ENCODE results near the gene STAT3. TPM values are rescaled to one million over a fixed set of nuclear protein-coding genes. Genes with fewer than 3 reads are reported as not detected.
"Not testable (repeated sequence)": the region's sequence is repeated elsewhere in the genome, so short reads cannot be mapped to it uniquely, and the experiment has no call there.

The STAT3 gene
- polyA plus RNA-seq (ENCODE audit: insufficient read length) = 65.2 TPM
- long read RNA-seq, donor 1, full-length matches to known transcripts = 19 of 19 reads
- long read RNA-seq, donor 1, partial matches to known transcripts = 0 of 19 reads
- long read RNA-seq, donor 1, other reads (novel, unspliced or antisense) = 0 of 19 reads
- long read RNA-seq, donor 2, full-length matches to known transcripts = 14 of 14 reads
- long read RNA-seq, donor 2, partial matches to known transcripts = 0 of 14 reads
- long read RNA-seq, donor 2, other reads (novel, unspliced or antisense) = 0 of 14 reads
- long read RNA-seq, donor 3, full-length matches to known transcripts = 16 of 16 reads
- long read RNA-seq, donor 3, partial matches to known transcripts = 0 of 16 reads
- long read RNA-seq, donor 3, other reads (novel, unspliced or antisense) = 0 of 16 reads
- long read RNA-seq, donor 4, transcript STAT3-205 (1 exons, 1,982 nt) = major isoform, 5 of 6 reads
- long read RNA-seq, donor 4, partial matches to known transcripts = 0 of 6 reads
- long read RNA-seq, donor 4, other reads (novel, unspliced or antisense) = 0 of 6 reads
- long read RNA-seq, donor 5, full-length matches to known transcripts = 14 of 14 reads
- long read RNA-seq, donor 5, partial matches to known transcripts = 0 of 14 reads
- long read RNA-seq, donor 5, other reads (novel, unspliced or antisense) = 0 of 14 reads
- long read RNA-seq, donor 6, full-length matches to known transcripts = 24 of 24 reads
- long read RNA-seq, donor 6, partial matches to known transcripts = 0 of 24 reads
- long read RNA-seq, donor 6, other reads (novel, unspliced or antisense) = 0 of 24 reads
- long read RNA-seq, donor 7, full-length matches to known transcripts = 16 of 16 reads
- long read RNA-seq, donor 7, partial matches to known transcripts = 0 of 16 reads
- long read RNA-seq, donor 7, other reads (novel, unspliced or antisense) = 0 of 16 reads
- long read RNA-seq, donor 8, transcript STAT3-205 (1 exons, 1,982 nt) = major isoform, 6 of 6 reads
- long read RNA-seq, donor 8, partial matches to known transcripts = 0 of 6 reads
- long read RNA-seq, donor 8, other reads (novel, unspliced or antisense) = 0 of 6 reads

- peak; percentile 100 for DNase-seq
Measured at GRCh38 chr17:42388381-42389134, at the start of gene STAT3. TSS of gene STAT3 (minus strand) at chr17:42388442. CDS start at chr17:42348516, 39,926 bp downstream.

- DNase-seq = no peak
Measured at GRCh38 chr17:42436391-42436790, 48.1 kb upstream of the STAT3 start.

- no peak for DNase-seq
Measured at GRCh38 chr17:42431758-42432161, 43.5 kb upstream of the STAT3 start.

GRCh38 chr17:42429726-42430447 is 41.6 kb upstream of the STAT3 start:
- DNase-seq = no peak

GRCh38 chr17:42428141-42428944 is 40.1 kb upstream of the STAT3 start:
- DNase-seq = no peak

GRCh38 chr17:42424991-42425610 is 36.9 kb upstream of the STAT3 start:
- DNase-seq = no peak

GRCh38 chr17:42423766-42424165 is 35.5 kb upstream of the STAT3 start:
- no peak for DNase-seq

- peak; percentile 93 for DNase-seq
Measured at GRCh38 chr17:42422958-42423712, 34.9 kb upstream of the STAT3 start, which contains the start of gene CAVIN1. TSS of gene CAVIN1 (minus strand) at chr17:42423256. CDS start at chr17:42423097, 159 bp downstream.

GRCh38 chr17:42422412-42422957 is 34.2 kb upstream of the STAT3 start:
- DNase-seq = no peak

GRCh38 chr17:42421507-42422338 is 33.5 kb upstream of the STAT3 start:
- DNase-seq = no peak

GRCh38 chr17:42421136-42421506 is 32.9 kb upstream of the STAT3 start:
- no peak for DNase-seq

GRCh38 chr17:42417981-42418380 is 29.7 kb upstream of the STAT3 start:
- not testable (repeated sequence) for DNase-seq

GRCh38 chr17:42414704-42415409 is 26.6 kb upstream of the STAT3 start:
- DNase-seq = no peak

GRCh38 chr17:42413464-42414040 is 25.3 kb upstream of the STAT3 start:
- no peak for DNase-seq

GRCh38 chr17:42411905-42412679 is 23.9 kb upstream of the STAT3 start:
- no peak for DNase-seq

- DNase-seq = no peak
Measured at GRCh38 chr17:42411361-42411760, 23.1 kb upstream of the STAT3 start.

All from left kidney (tissue), 8 donors.